GM12878 (cell line): ENCODE measurements around the gene IPCEF1. TPM values are rescaled to one million over a fixed set of nuclear protein-coding genes. Genes with fewer than 3 reads are reported as not detected.

Source experiments
- ATAC-seq: fragments of 200-7000 bp; cut with Tn5 transposase; 3 replicates; pipeline ENCODE4 v1.9.1; 2020; ENCODE audit warnings: mild to moderate bottlenecking, moderate library complexity
- BruUV-seq: library from RNA; stranded (reverse); fragments of 400-500 nt; replicated peaks from 2 replicates; lab custom pipeline; 2021; lab: Mats Ljungman, UMichigan
- CTCF ChIA-PET: fragments of 300-600 bp; sonication (Branson Sonifier 250); formaldehyde crosslinking; extraction: SDS; loops from one replicate; lab custom pipeline; 2021; ENCODE audit warnings: inconsistent platforms; lab: Yijun Ruan, JAX
- POLR2A ChIA-PET: fragments of 350-600 bp; formaldehyde crosslinking; extraction: SDS; loops from one replicate; lab custom pipeline; 2021; ENCODE audit warnings: inconsistent platforms; lab: Charles Lee
- RAD21 ChIA-PET: fragments of 300-600 bp; sonication (Branson Sonifier 250); formaldehyde crosslinking; loops from one replicate; lab custom pipeline; 2023; ENCODE audit warnings: antibody characterized with exemption; ENCODE audit not compliant: unreplicated experiment; lab: Charles Lee
- SMC1A ChIA-PET: fragments of 300-600 bp; sonication (Branson Sonifier 250); formaldehyde crosslinking; loops from one replicate; lab custom pipeline; 2023; ENCODE audit not compliant: unreplicated experiment, uncharacterized antibody; lab: Charles Lee
- DNase-seq: peaks from one replicate; pipeline ENCODE4 v3.0.0-alpha.2; 2011; ENCODE audit warnings: low read depth, low spot score
- FAIRE-seq: peaks from 3 replicates; lab custom pipeline; 2011; peaks lifted over from hg19 to GRCh38; lab: Jason Lieb, UNC
- H2AFZ ChIP-seq: 2 replicates; pipeline ENCODE4 v1.6.0; 2011; ENCODE audit warnings: low read depth, low read length, control low read depth; ENCODE audit not compliant: control insufficient read depth
- H3K27ac ChIP-seq: 2 replicates; pipeline ENCODE4 v1.5.1; 2011; ENCODE audit warnings: control low read depth; ENCODE audit not compliant: control insufficient read depth, insufficient read depth
- H3K27me3 ChIP-seq, 2 experiments: replicated peaks in 1 of 2; 2 replicates each; pipeline versions ENCODE4 v1.6.0 to v1.6.1; 2011; ENCODE audit warnings: low read length in 1 of 2; ENCODE audit not compliant: control insufficient read depth in 2 of 2, insufficient read depth in 2 of 2
- H3K36me3 ChIP-seq, 2 experiments: 2 replicates each; pipeline ENCODE4 v1.5.1; 2011; ENCODE audit warnings: low read length in 1 of 2; ENCODE audit not compliant: control insufficient read depth in 2 of 2, insufficient read depth in 2 of 2
- H3K4me1 ChIP-seq: 2 replicates; pipeline ENCODE4 v1.6.1; 2011; ENCODE audit warnings: mild to moderate bottlenecking, low read length, moderate library complexity, mixed read lengths; ENCODE audit not compliant: control insufficient read depth, insufficient read depth
- H3K4me2 ChIP-seq: 2 replicates; pipeline ENCODE4 v1.6.0; 2011; ENCODE audit warnings: control low read depth; ENCODE audit not compliant: control insufficient read depth, insufficient read depth
- H3K4me3 ChIP-seq: fragments of 200-600 bp; sonication (generic); 2 replicates; pipeline ENCODE4 v1.5.1; 2016
- H3K79me2 ChIP-seq: 2 replicates; pipeline ENCODE4 v1.6.0; 2011; ENCODE audit warnings: low read length; ENCODE audit not compliant: control insufficient read depth, insufficient read depth
- H3K9ac ChIP-seq: 2 replicates; pipeline ENCODE4 v1.8.0; 2011; ENCODE audit warnings: low read length, control low read depth, mixed read lengths; ENCODE audit not compliant: control insufficient read depth, insufficient read depth
- H3K9me3 ChIP-seq: replicated peaks from 3 replicates; pipeline ENCODE4 v1.5.1; 2011; ENCODE audit warnings: mild to moderate bottlenecking, low read length; ENCODE audit not compliant: control insufficient read depth, insufficient read depth
- H4K20me1 ChIP-seq: 2 replicates; pipeline ENCODE4 v1.6.0; 2011; ENCODE audit not compliant: control insufficient read depth, insufficient read depth
- BHLHE40 ChIP-seq, 2 experiments: fragments of 450-650 bp in 1 of 2; IDR thresholded peaks; 2 replicates each; pipeline ENCODE4 v1.6.1; 2011 to 2017; ENCODE audit warnings: low read depth in 2 of 2, borderline replicate concordance in 1 of 2, improper control_type of control experiment in 1 of 2, low read length in 1 of 2, mild to moderate bottlenecking in 1 of 2
- GATAD2B ChIP-seq: fragments of 450-650 bp; conservative IDR thresholded peaks from 2 replicates; pipeline ENCODE4 v1.6.1; 2017; ENCODE audit warnings: low read depth, mild to moderate bottlenecking, moderate library complexity
- IKZF1 ChIP-seq: fragments of 450-650 bp; conservative IDR thresholded peaks from 2 replicates; pipeline ENCODE4 v1.6.1; 2017; ENCODE audit warnings: antibody characterized with exemption, mild to moderate bottlenecking
- IRF4 ChIP-seq: IDR thresholded peaks from 2 replicates; pipeline ENCODE4 v1.6.1; 2011; ENCODE audit warnings: low read depth, low read length
- JUNB ChIP-seq: IDR thresholded peaks from 2 replicates; pipeline ENCODE4 v1.6.1; 2016; ENCODE audit warnings: antibody characterized with exemption, mild to moderate bottlenecking
- KDM1A ChIP-seq: fragments of 200-600 bp; sonication (generic); IDR thresholded peaks from 2 replicates; pipeline ENCODE4 v1.6.1; 2016; ENCODE audit warnings: borderline replicate concordance
- MYB ChIP-seq: fragments of 150-350 bp; IDR thresholded peaks from 2 replicates; pipeline ENCODE4 v1.6.1; 2014; ENCODE audit warnings: mild to moderate bottlenecking, low read depth, low read length, borderline replicate concordance
- POU2F2 ChIP-seq: IDR thresholded peaks from 3 replicates; pipeline ENCODE4 v1.6.1; 2011; ENCODE audit warnings: low read depth, mild to moderate bottlenecking, low read length, borderline replicate concordance
- SREBF2 ChIP-seq: IDR thresholded peaks from 2 replicates; pipeline ENCODE4 v1.6.1; 2012; ENCODE audit warnings: mild to moderate bottlenecking, low read length
- SUPT20H ChIP-seq: IDR thresholded peaks from 2 replicates; pipeline ENCODE4 v1.6.1; 2011; ENCODE audit warnings: low read depth, mild to moderate bottlenecking, low read length, moderate library complexity, borderline replicate concordance; ENCODE audit not compliant: control insufficient read depth
- ZNF622 ChIP-seq: fragments of 450-650 bp; IDR thresholded peaks from 2 replicates; pipeline ENCODE4 v1.6.1; 2017; ENCODE audit warnings: mild to moderate bottlenecking, inconsistent platforms
- WGBS: methylation state at CpG from one replicate; pipeline ENCODE4 v1.1.6; 2016; ENCODE audit warnings: low lambda C conversion rate; ENCODE audit not compliant: insufficient replicate concordance, insufficient coverage; ENCODE audit errors: missing lambda C conversion rate; 5-methylcytosine and 5-hydroxymethylcytosine counted together
- in situ Hi-C: fragments of 300-500 bp; cut with MboI; formaldehyde crosslinking; loops from 9 replicates; pipeline ENCODE4 v1.14.3; 2018; ENCODE audit warnings: mixed read lengths
- intact Hi-C: fragments of 100-400 bp; cut with micrococcal nuclease; formaldehyde crosslinking; loops from one replicate; pipeline ENCODE4 v1.14.2; 2022; ENCODE audit not compliant: unreplicated experiment
- polyA plus RNA-seq, 11 experiments: library from polyadenylated mRNA; depleted of rRNA in 4 of 11; unstranded in 6 of 11; stranded (reverse) in 5 of 11; fragments of >200 nt; fragmentation: Nextera tagmentation in 4 of 11; fragmentation: Illumina TruSeq in 1 of 11; extraction: Ambion mirVana in 4 of 11; extraction: Trizol in 1 of 11; gene quantifications; 1 replicate in 1 of 11; 2 replicates in 10 of 11; pipeline versions ENCODE4 v1.2.1 to v1.2.3, GENCODE V29; 2011 to 2016; ENCODE audit warnings: inconsistent platforms in 2 of 11, missing spikeins in 2 of 11, low read depth in 1 of 11
- total RNA-seq, 4 experiments: library from RNA; depleted of rRNA in 3 of 4; stranded (reverse); fragments of >200 nt in 3 of 4; fragmentation: Illumina TruSeq in 1 of 4; extraction: Trizol in 1 of 4; gene quantifications; 2 replicates each; pipeline versions ENCODE4 v1.2.1 to v1.2.3, GENCODE V29; 2013 to 2021
- TF ChIP-seq, protein P1 (sequence below): fragments of 150-350 bp; IDR thresholded peaks from 2 replicates; pipeline ENCODE4 v1.6.1; 2014; ENCODE audit warnings: mild to moderate bottlenecking, low read depth, low read length
- TF ChIP-seq, protein P2 (sequence below): fragments of 450-650 bp; formaldehyde crosslinking; IDR thresholded peaks from 2 replicates; pipeline ENCODE4 v1.5.0; 2022; ENCODE audit warnings: mild to moderate bottlenecking, missing genetic modification characterization
- TF ChIP-seq, protein P3 (sequence below): IDR thresholded peaks from 2 replicates; pipeline ENCODE4 v1.6.1; 2012; ENCODE audit warnings: low read depth, low read length, improper control_type of control experiment
- TF ChIP-seq, protein P4 (sequence below): fragments of 450-650 bp; IDR thresholded peaks from 2 replicates; pipeline ENCODE4 v1.6.1; 2017; ENCODE audit warnings: mild to moderate bottlenecking, low read depth, inconsistent platforms; ENCODE audit not compliant: poor library complexity, severe bottlenecking
- TF ChIP-seq, protein P5 (sequence below): IDR thresholded peaks from 2 replicates; pipeline ENCODE4 v1.6.1; 2011; ENCODE audit warnings: low read depth, low read length, improper control_type of control experiment, borderline replicate concordance

Gene IPCEF1
- total and polyA plus RNA-seq, 10 of the 15 experiments (the other 5 are each of a cell fraction or from before 2014, with no cell fraction given): 1.3 to 137 (median 4.2) TPM

DNA sequence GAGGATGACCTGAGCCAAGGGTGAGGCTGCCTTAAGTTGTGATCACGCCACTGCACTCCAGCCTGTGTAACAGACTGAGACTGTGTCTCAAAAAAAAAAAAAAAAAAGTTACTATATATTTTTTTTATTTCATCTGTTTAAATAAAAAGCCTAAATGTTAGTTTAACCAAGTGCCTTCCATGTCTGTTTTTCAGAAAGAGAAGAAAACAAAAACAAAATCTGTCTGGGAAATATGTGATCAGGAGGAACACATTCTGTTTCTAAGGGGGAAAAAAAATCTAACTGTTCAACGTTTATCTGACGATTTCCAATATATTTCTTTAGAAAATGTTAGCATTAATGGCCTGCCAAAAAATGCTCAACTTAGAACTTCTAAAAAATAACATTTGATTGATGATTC lies 147.0 kb downstream of the IPCEF1 start:
- intact Hi-C loops: no loop called here
- POLR2A ChIA-PET: no interaction called here
- no peak for FAIRE-seq
- TF ChIP-seq ZNF622: no peak
- no peak for TF ChIP-seq KDM1A
- no peak for TF ChIP-seq IKZF1
- no peak for TF ChIP-seq POU2F2
- TF ChIP-seq BHLHE40 (IDR thresholded peaks at IDR 0.05; ENCODE audit: borderline replicate concordance in 1 of 2, low read depth in 2 of 2, low read length in 1 of 2): no peak
- no peak for TF ChIP-seq GATAD2B
- TF ChIP-seq SUPT20H: no peak
- no peak for TF ChIP-seq MYB
- TF ChIP-seq SREBF2: no peak
- TF ChIP-seq, protein P1, sequence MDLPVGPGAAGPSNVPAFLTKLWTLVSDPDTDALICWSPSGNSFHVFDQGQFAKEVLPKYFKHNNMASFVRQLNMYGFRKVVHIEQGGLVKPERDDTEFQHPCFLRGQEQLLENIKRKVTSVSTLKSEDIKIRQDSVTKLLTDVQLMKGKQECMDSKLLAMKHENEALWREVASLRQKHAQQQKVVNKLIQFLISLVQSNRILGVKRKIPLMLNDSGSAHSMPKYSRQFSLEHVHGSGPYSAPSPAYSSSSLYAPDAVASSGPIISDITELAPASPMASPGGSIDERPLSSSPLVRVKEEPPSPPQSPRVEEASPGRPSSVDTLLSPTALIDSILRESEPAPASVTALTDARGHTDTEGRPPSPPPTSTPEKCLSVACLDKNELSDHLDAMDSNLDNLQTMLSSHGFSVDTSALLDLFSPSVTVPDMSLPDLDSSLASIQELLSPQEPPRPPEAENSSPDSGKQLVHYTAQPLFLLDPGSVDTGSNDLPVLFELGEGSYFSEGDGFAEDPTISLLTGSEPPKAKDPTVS: no peak
- TF ChIP-seq, protein P2, sequence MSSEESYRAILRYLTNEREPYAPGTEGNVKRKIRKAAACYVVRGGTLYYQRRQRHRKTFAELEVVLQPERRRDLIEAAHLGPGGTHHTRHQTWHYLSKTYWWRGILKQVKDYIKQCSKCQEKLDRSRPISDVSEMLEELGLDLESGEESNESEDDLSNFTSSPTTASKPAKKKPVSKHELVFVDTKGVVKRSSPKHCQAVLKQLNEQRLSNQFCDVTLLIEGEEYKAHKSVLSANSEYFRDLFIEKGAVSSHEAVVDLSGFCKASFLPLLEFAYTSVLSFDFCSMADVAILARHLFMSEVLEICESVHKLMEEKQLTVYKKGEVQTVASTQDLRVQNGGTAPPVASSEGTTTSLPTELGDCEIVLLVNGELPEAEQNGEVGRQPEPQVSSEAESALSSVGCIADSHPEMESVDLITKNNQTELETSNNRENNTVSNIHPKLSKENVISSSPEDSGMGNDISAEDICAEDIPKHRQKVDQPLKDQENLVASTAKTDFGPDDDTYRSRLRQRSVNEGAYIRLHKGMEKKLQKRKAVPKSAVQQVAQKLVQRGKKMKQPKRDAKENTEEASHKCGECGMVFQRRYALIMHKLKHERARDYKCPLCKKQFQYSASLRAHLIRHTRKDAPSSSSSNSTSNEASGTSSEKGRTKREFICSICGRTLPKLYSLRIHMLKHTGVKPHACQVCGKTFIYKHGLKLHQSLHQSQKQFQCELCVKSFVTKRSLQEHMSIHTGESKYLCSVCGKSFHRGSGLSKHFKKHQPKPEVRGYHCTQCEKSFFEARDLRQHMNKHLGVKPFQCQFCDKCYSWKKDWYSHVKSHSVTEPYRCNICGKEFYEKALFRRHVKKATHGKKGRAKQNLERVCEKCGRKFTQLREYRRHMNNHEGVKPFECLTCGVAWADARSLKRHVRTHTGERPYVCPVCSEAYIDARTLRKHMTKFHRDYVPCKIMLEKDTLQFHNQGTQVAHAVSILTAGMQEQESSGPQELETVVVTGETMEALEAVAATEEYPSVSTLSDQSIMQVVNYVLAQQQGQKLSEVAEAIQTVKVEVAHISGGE (CRISPR knock-in tag): no peak
- TF ChIP-seq, protein P3, sequence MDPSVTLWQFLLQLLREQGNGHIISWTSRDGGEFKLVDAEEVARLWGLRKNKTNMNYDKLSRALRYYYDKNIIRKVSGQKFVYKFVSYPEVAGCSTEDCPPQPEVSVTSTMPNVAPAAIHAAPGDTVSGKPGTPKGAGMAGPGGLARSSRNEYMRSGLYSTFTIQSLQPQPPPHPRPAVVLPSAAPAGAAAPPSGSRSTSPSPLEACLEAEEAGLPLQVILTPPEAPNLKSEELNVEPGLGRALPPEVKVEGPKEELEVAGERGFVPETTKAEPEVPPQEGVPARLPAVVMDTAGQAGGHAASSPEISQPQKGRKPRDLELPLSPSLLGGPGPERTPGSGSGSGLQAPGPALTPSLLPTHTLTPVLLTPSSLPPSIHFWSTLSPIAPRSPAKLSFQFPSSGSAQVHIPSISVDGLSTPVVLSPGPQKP: no peak
- no peak for TF ChIP-seq IRF4
- no peak for TF ChIP-seq JUNB
- TF ChIP-seq, protein P4, sequence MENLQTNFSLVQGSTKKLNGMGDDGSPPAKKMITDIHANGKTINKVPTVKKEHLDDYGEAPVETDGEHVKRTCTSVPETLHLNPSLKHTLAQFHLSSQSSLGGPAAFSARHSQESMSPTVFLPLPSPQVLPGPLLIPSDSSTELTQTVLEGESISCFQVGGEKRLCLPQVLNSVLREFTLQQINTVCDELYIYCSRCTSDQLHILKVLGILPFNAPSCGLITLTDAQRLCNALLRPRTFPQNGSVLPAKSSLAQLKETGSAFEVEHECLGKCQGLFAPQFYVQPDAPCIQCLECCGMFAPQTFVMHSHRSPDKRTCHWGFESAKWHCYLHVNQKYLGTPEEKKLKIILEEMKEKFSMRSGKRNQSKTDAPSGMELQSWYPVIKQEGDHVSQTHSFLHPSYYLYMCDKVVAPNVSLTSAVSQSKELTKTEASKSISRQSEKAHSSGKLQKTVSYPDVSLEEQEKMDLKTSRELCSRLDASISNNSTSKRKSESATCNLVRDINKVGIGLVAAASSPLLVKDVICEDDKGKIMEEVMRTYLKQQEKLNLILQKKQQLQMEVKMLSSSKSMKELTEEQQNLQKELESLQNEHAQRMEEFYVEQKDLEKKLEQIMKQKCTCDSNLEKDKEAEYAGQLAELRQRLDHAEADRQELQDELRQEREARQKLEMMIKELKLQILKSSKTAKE: no peak
- TF ChIP-seq, protein P5, sequence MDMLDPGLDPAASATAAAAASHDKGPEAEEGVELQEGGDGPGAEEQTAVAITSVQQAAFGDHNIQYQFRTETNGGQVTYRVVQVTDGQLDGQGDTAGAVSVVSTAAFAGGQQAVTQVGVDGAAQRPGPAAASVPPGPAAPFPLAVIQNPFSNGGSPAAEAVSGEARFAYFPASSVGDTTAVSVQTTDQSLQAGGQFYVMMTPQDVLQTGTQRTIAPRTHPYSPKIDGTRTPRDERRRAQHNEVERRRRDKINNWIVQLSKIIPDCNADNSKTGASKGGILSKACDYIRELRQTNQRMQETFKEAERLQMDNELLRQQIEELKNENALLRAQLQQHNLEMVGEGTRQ: no peak

More for the DNA sequence above, 147.0 kb downstream of the IPCEF1 start:
- ATAC-seq: no peak
- WGBS: 16% methylated on average over 2 of the region's 3 CpGs
- ChIA-PET CTCF (no interaction called here), SMC1A (interaction anchor here (1.0 to 1.3 kb wide), 2 partner anchors 14 to 58 kb away, joined by 3 read pairs; no protein-coding TSS in a partner anchor), RAD21 (no interaction called here)
- H3K4me1 ChIP-seq: no peaks in the 10 kb centered on the region
- H2AFZ ChIP-seq: no peak overlapping the region
- no peak overlapping the region for H3K4me2 ChIP-seq
- no peaks in the 10 kb centered on the region for H3K27me3 ChIP-seq
- H3K36me3 ChIP-seq: peaks cover 9 to 17% of the 10 kb centered on the region in 2 experiments
- in situ Hi-C loops: no loop called here
- no peaks in the 10 kb centered on the region for H4K20me1 ChIP-seq
- H3K4me3 ChIP-seq: no peak overlapping the region
- H3K9me3 ChIP-seq: no peaks in the 10 kb centered on the region
- no peaks in the 10 kb centered on the region for H3K79me2 ChIP-seq
- no TSS peak for BruUV-seq
- no peak overlapping the region for H3K27ac ChIP-seq
- H3K9ac ChIP-seq: no peak overlapping the region
- DNase-seq: no peak
